Endodermal cell (in vitro differentiated cells): Measurements from ENCODE around the gene GPRC5B. TPM values are rescaled to one million over a fixed set of nuclear protein-coding genes. Genes with fewer than 3 reads are reported as not detected.

Source experiments
- DNase-seq: peaks from one replicate; pipeline ENCODE4 v3.0.0-alpha.2; 2017
- H3K27ac ChIP-seq: 2 replicates; pipeline ENCODE4 v1.5.1; 2013; ENCODE audit warnings: mild to moderate bottlenecking, low read depth, low read length, moderate library complexity
- H3K27me3 ChIP-seq: 2 replicates; pipeline ENCODE4 v1.6.1; 2013; ENCODE audit warnings: mild to moderate bottlenecking, low read length, moderate library complexity; ENCODE audit not compliant: insufficient read depth, control insufficient read depth, poor library complexity, severe bottlenecking
- H3K36me3 ChIP-seq: 2 replicates; pipeline ENCODE4 v1.7.0; 2013; ENCODE audit warnings: mild to moderate bottlenecking, low read length, moderate library complexity; ENCODE audit not compliant: control insufficient read depth, insufficient read depth
- H3K4me1 ChIP-seq: one replicate; pipeline ENCODE4 v1.7.0; 2013; ENCODE audit warnings: low read length; ENCODE audit not compliant: control insufficient read depth, insufficient read depth
- H3K4me3 ChIP-seq: 2 replicates; pipeline ENCODE4 v1.5.1; 2013; ENCODE audit warnings: mild to moderate bottlenecking, low read length, moderate library complexity
- H3K9ac ChIP-seq: 2 replicates; pipeline ENCODE4 v1.6.1; 2013; ENCODE audit warnings: mild to moderate bottlenecking, low read length, moderate library complexity; ENCODE audit not compliant: poor library complexity, severe bottlenecking; ENCODE audit errors: extremely low read depth
- H3K9me3 ChIP-seq: 2 replicates; pipeline ENCODE4 v1.6.1; 2013; ENCODE audit warnings: mild to moderate bottlenecking, low read length, moderate library complexity; ENCODE audit not compliant: control insufficient read depth
- H3K27ac Mint-ChIP-seq: 2 replicates; pipeline ENCODE4 v1.8.0; 2020; ENCODE audit warnings: mixed read lengths
- H3K27me3 Mint-ChIP-seq: 2 replicates; pipeline ENCODE4 v1.8.0; 2021; ENCODE audit warnings: mild to moderate bottlenecking, mixed read lengths; ENCODE audit not compliant: insufficient read depth
- H3K36me3 Mint-ChIP-seq: 2 replicates; pipeline ENCODE4 v1.8.0; 2020; ENCODE audit warnings: low read depth, mixed read lengths
- H3K4me1 Mint-ChIP-seq: 2 replicates; pipeline ENCODE4 v1.8.0; 2020; ENCODE audit warnings: mixed read lengths
- H3K4me3 Mint-ChIP-seq: 2 replicates; pipeline ENCODE4 v1.8.0; 2020; ENCODE audit warnings: mild to moderate bottlenecking, moderate library complexity, mixed read lengths
- H3K9me3 Mint-ChIP-seq: 2 replicates; pipeline ENCODE4 v1.8.0; 2020; ENCODE audit warnings: mild to moderate bottlenecking, mixed read lengths
- CTCF ChIP-seq: fragments of 200-600 bp; sonication (generic); conservative IDR thresholded peaks from 2 replicates; pipeline ENCODE4 v1.5.0; 2021; ENCODE audit warnings: antibody characterized with exemption, mild to moderate bottlenecking
- WGBS, 2 experiments: methylation state at CpG; one replicate each; pipeline versions ENCODE4 v1.1.5 to v1.1.7; 2013; ENCODE audit warnings: missing lambda C conversion rate in 2 of 2, mixed read lengths in 1 of 2; ENCODE audit not compliant: insufficient coverage in 1 of 2, insufficient read length in 1 of 2; 5-methylcytosine and 5-hydroxymethylcytosine counted together
- total RNA-seq, 2 donors: library from RNA; stranded (reverse); fragmentation: NEBNext Ultra II Directional in 1 of 2; extraction: Animal tissue kit (Norgen Biotek cat#: 25700) in 1 of 2; gene quantifications; 2 replicates in 1 of 2; 3 replicates in 1 of 2; pipeline ENCODE4 v1.2.1, GENCODE V29; 2021

Gene GPRC5B
- total RNA-seq, 2 donors from 2014 or later: 39.5 to 49.1 TPM

GRCh38 chr16:19883966-19884485 lies 622 bp downstream of the GPRC5B start:
- H3K27ac Mint-ChIP-seq: no peak overlapping the region
- TF ChIP-seq CTCF: no peak
- peak; percentile 80 for DNase-seq
- Histone ChIP-seq H3K36me3 (peaks cover 8% of the 10 kb centered on the region), H3K9ac (peak overlapping the region; percentile 48), H3K4me1 (peaks cover 9% of the 10 kb centered on the region), H3K4me3 (peak overlapping the region; percentile 86), H3K9me3 (no peaks in the 10 kb centered on the region), H3K27me3 (peaks cover 8% of the 10 kb centered on the region), H3K27ac (peak overlapping the region; percentile 66)
- peak overlapping the region; percentile 72 for H3K4me3 Mint-ChIP-seq
- peaks cover 13% of the 10 kb centered on the region for H3K36me3 Mint-ChIP-seq
- H3K27me3 Mint-ChIP-seq: peaks cover 17% of the 10 kb centered on the region
- H3K9me3 Mint-ChIP-seq: no peaks in the 10 kb centered on the region
- WGBS, 2 experiments: 0 to 1% methylated on average over 5 to 20 of the region's 24 CpGs
- H3K4me1 Mint-ChIP-seq: peaks cover 22% of the 10 kb centered on the region

GRCh38 chr16:19883296-19883965 lies 1.2 kb downstream of the GPRC5B start:
- H3K4me1 ChIP-seq: peaks cover 9% of the 10 kb centered on the region
- DNase-seq: peak; percentile 87
- peaks cover 8% of the 10 kb centered on the region for H3K36me3 ChIP-seq
- Mint-ChIP-seq H3K36me3 (peaks cover 17% of the 10 kb centered on the region), H3K27me3 (peaks cover 17% of the 10 kb centered on the region), H3K4me3 (peak overlapping the region; percentile 72), H3K4me1 (peaks cover 22% of the 10 kb centered on the region), H3K9me3 (no peaks in the 10 kb centered on the region), H3K27ac (peak overlapping the region; percentile 97)
- H3K27ac ChIP-seq: peak overlapping the region; percentile 66
- H3K9me3 ChIP-seq: no peaks in the 10 kb centered on the region
- WGBS, 2 experiments: 0% methylated on average over 5 to 35 of the region's 35 CpGs
- TF ChIP-seq CTCF: no peak
- peaks cover 8% of the 10 kb centered on the region for H3K27me3 ChIP-seq
- H3K4me3 ChIP-seq: peak overlapping the region; percentile 86
- peak overlapping the region; percentile 48 for H3K9ac ChIP-seq

GRCh38 chr16:19882646-19883045 lies 2.0 kb downstream of the GPRC5B start:
- H3K36me3 Mint-ChIP-seq: peaks cover 18% of the 10 kb centered on the region
- peak; percentile 79 for DNase-seq
- H3K4me3 ChIP-seq: peak overlapping the region; percentile 86
- H3K27ac ChIP-seq: peak overlapping the region; percentile 55
- no peaks in the 10 kb centered on the region for H3K9me3 Mint-ChIP-seq
- no peaks in the 10 kb centered on the region for H3K9me3 ChIP-seq
- peaks cover 8% of the 10 kb centered on the region for H3K27me3 ChIP-seq
- H3K27ac Mint-ChIP-seq: peak overlapping the region; percentile 97
- peaks cover 9% of the 10 kb centered on the region for H3K4me1 ChIP-seq
- peak overlapping the region; percentile 48 for H3K9ac ChIP-seq
- WGBS, 2 experiments: 7 to 14% methylated on average over 1 to 3 of the region's 3 CpGs
- peak overlapping the region; percentile 72 for H3K4me3 Mint-ChIP-seq
- peaks cover 22% of the 10 kb centered on the region for H3K4me1 Mint-ChIP-seq
- TF ChIP-seq CTCF: no peak
- H3K27me3 Mint-ChIP-seq: peaks cover 17% of the 10 kb centered on the region
- H3K36me3 ChIP-seq: peaks cover 8% of the 10 kb centered on the region
